HCT116 (cell line): ENCODE results near the gene CA11. TPM values are rescaled to one million over a fixed set of nuclear protein-coding genes. Genes with fewer than 3 reads are reported as not detected.

Experiments used
- ATAC-seq: fragments of 200-7000 bp; cut with Tn5 transposase; 2 replicates; pipeline ENCODE4 v1.9.1; 2020; ENCODE audit warnings: mild to moderate bottlenecking, moderate library complexity
- BruUV-seq: library from RNA; stranded (reverse); fragments of 400-500 nt; replicated peaks from 2 replicates; lab custom pipeline; 2021; lab: Mats Ljungman, UMichigan
- CTCF ChIA-PET: fragments of 300-600 bp; sonication (Branson Sonifier 250); formaldehyde crosslinking; loops from one replicate; lab custom pipeline; 2021; ENCODE audit warnings: antibody characterized with exemption; lab: Charles Lee
- POLR2A ChIA-PET: fragments of 300-600, 350-600 bp; sonication (Branson Sonifier 250); formaldehyde crosslinking; loops from one replicate; lab custom pipeline; 2021; ENCODE audit warnings: antibody characterized with exemption; lab: Charles Lee
- RAD21 ChIA-PET, 2 experiments: fragments of 300-600 bp; sonication (Branson Sonifier 250); formaldehyde crosslinking; loops; one replicate each; lab custom pipeline; 2023; ENCODE audit warnings: low total read pairs in 2 of 2; ENCODE audit not compliant: uncharacterized antibody in 2 of 2, unreplicated experiment in 2 of 2, low non-redundant PET in 1 of 2; lab: Charles Lee
- DNase-seq: peaks from one replicate; pipeline ENCODE4 v3.0.0-alpha.2; 2010; ENCODE audit warnings: low read depth, low spot score
- H2AFZ ChIP-seq: fragments of 200-600 bp; shearing (Covaris generic), sonication (generic); 2 replicates; pipeline ENCODE4 v1.6.1; 2017; ENCODE audit warnings: low read depth, mixed run types, mixed read lengths, antibody characterized with exemption, low read length; ENCODE audit not compliant: poor library complexity, severe bottlenecking
- H3K27ac ChIP-seq: 2 replicates; pipeline ENCODE4 v1.5.1; 2012; ENCODE audit warnings: low read depth, low read length
- H3K27me3 ChIP-seq: fragments of 200-600 bp; sonication (generic); 2 replicates; pipeline ENCODE4 v1.6.1; 2016; ENCODE audit warnings: mixed run types, low read length, mixed read lengths; ENCODE audit not compliant: insufficient read depth
- H3K36me3 ChIP-seq, 2 experiments: fragments of 200-500 bp in 1 of 2; fragments of 200-600 bp in 1 of 2; sonication (Bioruptor generic) in 1 of 2; sonication (generic) in 1 of 2; 2 replicates each; pipeline versions ENCODE4 v1.5.1 to v1.6.1; 2014 to 2016; ENCODE audit warnings: low read length in 2 of 2, inconsistent platforms in 1 of 2, mixed read lengths in 1 of 2, mixed run types in 1 of 2; ENCODE audit not compliant: insufficient read depth in 2 of 2, control insufficient read depth in 1 of 2
- H3K4me1 ChIP-seq, 2 experiments: fragments of 200-600 bp in 1 of 2; sonication (generic) in 1 of 2; 2 replicates each; pipeline versions ENCODE4 v1.5.1 to v1.6.1; 2012 to 2017; ENCODE audit warnings: low read length in 2 of 2, inconsistent platforms in 1 of 2, mild to moderate bottlenecking in 1 of 2, mixed read lengths in 1 of 2, mixed run types in 1 of 2, moderate library complexity in 1 of 2; ENCODE audit not compliant: insufficient read depth in 2 of 2, control insufficient read depth in 1 of 2
- H3K4me2 ChIP-seq: fragments of 200-600 bp; sonication (generic); 2 replicates; pipeline ENCODE4 v1.6.1; 2017; ENCODE audit warnings: mixed run types, low read length, mixed read lengths
- H3K4me3 ChIP-seq, 2 experiments: fragments of 200-600 bp in 1 of 2; sonication (generic) in 1 of 2; replicated peaks in 1 of 2; 2 replicates each; pipeline ENCODE4 v1.5.1; 2011 to 2016; ENCODE audit warnings: low read length in 2 of 2, control low read depth in 1 of 2, low read depth in 1 of 2, mild to moderate bottlenecking in 1 of 2, mixed read lengths in 1 of 2, mixed run types in 1 of 2
- H3K79me2 ChIP-seq: fragments of 200-600 bp; sonication (generic); 2 replicates; pipeline ENCODE4 v1.6.1; 2017; ENCODE audit warnings: mild to moderate bottlenecking, mixed run types, low read length, moderate library complexity, mixed read lengths; ENCODE audit not compliant: insufficient read depth
- H3K9ac ChIP-seq: fragments of 200-600 bp; sonication (generic); 2 replicates; pipeline ENCODE4 v1.6.1; 2016; ENCODE audit warnings: low read length, mixed read lengths
- H3K9me2 ChIP-seq: fragments of 200-600 bp; sonication (generic), shearing (Covaris generic); 2 replicates; pipeline ENCODE4 v1.6.1; 2017; ENCODE audit warnings: mixed run types, mild to moderate bottlenecking, moderate library complexity; ENCODE audit not compliant: insufficient read depth
- H3K9me3 ChIP-seq, 2 experiments: fragments of 200-500 bp in 1 of 2; fragments of 200-600 bp in 1 of 2; sonication (Bioruptor generic) in 1 of 2; sonication (generic) in 1 of 2; 2 replicates each; pipeline ENCODE4 v1.6.1; 2014 to 2017; ENCODE audit warnings: low read length in 2 of 2, mixed read lengths in 2 of 2, inconsistent platforms in 1 of 2, low read depth in 1 of 2, mild to moderate bottlenecking in 1 of 2, mixed run types in 1 of 2, moderate library complexity in 1 of 2; ENCODE audit not compliant: control insufficient read depth in 1 of 2, insufficient read depth in 1 of 2
- H4K20me1 ChIP-seq: fragments of 200-600 bp; sonication (generic), shearing (Covaris generic); 2 replicates; pipeline ENCODE4 v1.6.1; 2017; ENCODE audit warnings: mixed run types, mild to moderate bottlenecking, moderate library complexity; ENCODE audit not compliant: insufficient read depth
- ELF1 ChIP-seq: IDR thresholded peaks from 2 replicates; pipeline ENCODE4 v1.6.1; 2012; ENCODE audit warnings: low read depth, borderline replicate concordance
- EZH2 ChIP-seq: fragments of 200-600 bp; sonication (generic); IDR thresholded peaks from 2 replicates; pipeline ENCODE4 v1.6.1; 2017; ENCODE audit warnings: antibody characterized with exemption, mixed run types
- EZH2phosphoT487 ChIP-seq: fragments of 200-600 bp; IDR thresholded peaks from 2 replicates; pipeline ENCODE4 v1.6.1; 2018; ENCODE audit warnings: antibody characterized with exemption, borderline replicate concordance
- FOSL1 ChIP-seq: IDR thresholded peaks from 2 replicates; pipeline ENCODE4 v1.6.1; 2012; ENCODE audit warnings: low read depth
- JUND ChIP-seq: IDR thresholded peaks from 2 replicates; pipeline ENCODE4 v1.6.1; 2012
- POLR2A ChIP-seq: IDR thresholded peaks from 2 replicates; pipeline ENCODE4 v1.7.0; 2011; ENCODE audit warnings: borderline replicate concordance; ENCODE audit not compliant: insufficient read depth, insufficient read length; ENCODE audit errors: extremely low read depth
- RAD21 ChIP-seq: IDR thresholded peaks from 2 replicates; pipeline ENCODE4 v1.6.1; 2012; ENCODE audit warnings: low read depth, mild to moderate bottlenecking
- SIN3A ChIP-seq: IDR thresholded peaks from 2 replicates; pipeline ENCODE4 v1.6.1; 2012; ENCODE audit warnings: low read depth
- SRF ChIP-seq: IDR thresholded peaks from 2 replicates; pipeline ENCODE4 v1.6.1; 2012; ENCODE audit warnings: low read depth
- TCF7L2 ChIP-seq: IDR thresholded peaks from 2 replicates; pipeline ENCODE4 v1.7.0; 2011; ENCODE audit warnings: borderline replicate concordance, inconsistent platforms; ENCODE audit not compliant: insufficient read depth, insufficient read length; ENCODE audit errors: extremely low read depth
- YY1 ChIP-seq: IDR thresholded peaks from 2 replicates; pipeline ENCODE4 v1.6.1; 2011; ENCODE audit warnings: low read length, low read depth, moderate library complexity, mild to moderate bottlenecking; ENCODE audit not compliant: insufficient replicate concordance; ENCODE audit errors: extremely low read depth
- ZNF274 ChIP-seq: fragments of 200-500 bp; sonication (Bioruptor generic); IDR thresholded peaks from 2 replicates; pipeline ENCODE4 v1.6.1; 2014; ENCODE audit warnings: mild to moderate bottlenecking, low read depth, low read length, inconsistent platforms
- intact Hi-C: fragments of 100-400 bp; cut with micrococcal nuclease; formaldehyde crosslinking; loops from 2 replicates; pipeline ENCODE4 v1.10.0; 2022
- total RNA-seq: library from RNA; stranded (reverse); gene quantifications from one replicate; pipeline ENCODE4 v1.2.1, GENCODE V29; 2021; ENCODE audit not compliant: unreplicated experiment
- TF ChIP-seq, protein P1 (sequence below): IDR thresholded peaks from 2 replicates; pipeline ENCODE4 v1.6.1; 2012
- TF ChIP-seq, protein P2 (sequence below): IDR thresholded peaks from 2 replicates; pipeline ENCODE4 v1.6.1; 2011; ENCODE audit warnings: mild to moderate bottlenecking, low read length, moderate library complexity; ENCODE audit not compliant: insufficient replicate concordance; ENCODE audit errors: extremely low read depth
- TF ChIP-seq, protein P3 (sequence below): IDR thresholded peaks from 2 replicates; pipeline ENCODE4 v1.6.1; 2012; ENCODE audit warnings: low read depth
- TF ChIP-seq, protein P4 (sequence below): IDR thresholded peaks from 2 replicates; pipeline ENCODE4 v1.6.1; 2012

Gene CA11
- total RNA-seq, 1 experiment from 2014 or later, result 29.6 TPM

DNA sequence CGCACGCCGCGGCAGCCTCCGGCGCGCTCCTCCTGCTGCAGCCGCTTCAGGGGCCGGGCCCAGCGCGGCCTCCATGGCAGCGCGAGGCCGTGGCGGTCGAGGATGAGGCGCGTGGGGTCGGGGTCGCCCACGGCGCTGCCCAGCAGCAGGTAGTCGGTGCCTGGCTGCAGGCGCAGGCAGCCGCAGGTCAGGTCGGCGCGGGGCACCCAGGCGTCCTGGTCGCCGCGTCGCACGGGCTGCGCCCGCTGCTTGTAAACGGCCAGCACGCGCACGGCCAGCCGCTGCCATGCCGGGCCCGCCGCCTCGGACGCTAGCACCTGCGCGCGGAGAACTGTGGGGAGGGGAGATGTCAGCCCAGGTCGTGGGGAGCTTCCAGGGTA lies 15.7 kb upstream of the CA11 start:
- Histone ChIP-seq H3K4me1 (peaks cover 2 to 24% of the 10 kb centered on the region in 2 experiments; a peak in 3 of 4 replicates), H3K9me2 (no peaks in the 10 kb centered on the region), H3K27me3 (no peaks in the 10 kb centered on the region), H3K9me3 (no peaks in the 10 kb centered on the region), H4K20me1 (no peaks in the 10 kb centered on the region), H3K36me3 (no peaks in the 10 kb centered on the region), H2AFZ (no peak overlapping the region), H3K79me2 (no peaks in the 10 kb centered on the region), H3K4me2 (no peak overlapping the region), H3K27ac (peak overlapping the region; percentile 23; the same call in 1 of the 2 replicates), H3K9ac (no peak overlapping the region), H3K4me3 (no peak overlapping the region)
- DNase-seq, result no peak
- TF ChIP-seq YY1 (no peak), POLR2A (no peak), EZH2phosphoT487 (no peak), EZH2 (no peak), SRF (no peak), ELF1 (no peak), SIN3A (no peak), FOSL1 (no peak), JUND (no peak), ZNF274 (no peak), TCF7L2 (no peak), RAD21 (no peak)
- TF ChIP-seq, protein P1, sequence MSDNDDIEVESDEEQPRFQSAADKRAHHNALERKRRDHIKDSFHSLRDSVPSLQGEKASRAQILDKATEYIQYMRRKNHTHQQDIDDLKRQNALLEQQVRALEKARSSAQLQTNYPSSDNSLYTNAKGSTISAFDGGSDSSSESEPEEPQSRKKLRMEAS, result no peak
- TF ChIP-seq, protein P2, sequence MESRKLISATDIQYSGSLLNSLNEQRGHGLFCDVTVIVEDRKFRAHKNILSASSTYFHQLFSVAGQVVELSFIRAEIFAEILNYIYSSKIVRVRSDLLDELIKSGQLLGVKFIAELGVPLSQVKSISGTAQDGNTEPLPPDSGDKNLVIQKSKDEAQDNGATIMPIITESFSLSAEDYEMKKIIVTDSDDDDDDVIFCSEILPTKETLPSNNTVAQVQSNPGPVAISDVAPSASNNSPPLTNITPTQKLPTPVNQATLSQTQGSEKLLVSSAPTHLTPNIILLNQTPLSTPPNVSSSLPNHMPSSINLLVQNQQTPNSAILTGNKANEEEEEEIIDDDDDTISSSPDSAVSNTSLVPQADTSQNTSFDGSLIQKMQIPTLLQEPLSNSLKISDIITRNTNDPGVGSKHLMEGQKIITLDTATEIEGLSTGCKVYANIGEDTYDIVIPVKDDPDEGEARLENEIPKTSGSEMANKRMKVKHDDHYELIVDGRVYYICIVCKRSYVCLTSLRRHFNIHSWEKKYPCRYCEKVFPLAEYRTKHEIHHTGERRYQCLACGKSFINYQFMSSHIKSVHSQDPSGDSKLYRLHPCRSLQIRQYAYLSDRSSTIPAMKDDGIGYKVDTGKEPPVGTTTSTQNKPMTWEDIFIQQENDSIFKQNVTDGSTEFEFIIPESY, result no peak
- TF ChIP-seq, protein P3, sequence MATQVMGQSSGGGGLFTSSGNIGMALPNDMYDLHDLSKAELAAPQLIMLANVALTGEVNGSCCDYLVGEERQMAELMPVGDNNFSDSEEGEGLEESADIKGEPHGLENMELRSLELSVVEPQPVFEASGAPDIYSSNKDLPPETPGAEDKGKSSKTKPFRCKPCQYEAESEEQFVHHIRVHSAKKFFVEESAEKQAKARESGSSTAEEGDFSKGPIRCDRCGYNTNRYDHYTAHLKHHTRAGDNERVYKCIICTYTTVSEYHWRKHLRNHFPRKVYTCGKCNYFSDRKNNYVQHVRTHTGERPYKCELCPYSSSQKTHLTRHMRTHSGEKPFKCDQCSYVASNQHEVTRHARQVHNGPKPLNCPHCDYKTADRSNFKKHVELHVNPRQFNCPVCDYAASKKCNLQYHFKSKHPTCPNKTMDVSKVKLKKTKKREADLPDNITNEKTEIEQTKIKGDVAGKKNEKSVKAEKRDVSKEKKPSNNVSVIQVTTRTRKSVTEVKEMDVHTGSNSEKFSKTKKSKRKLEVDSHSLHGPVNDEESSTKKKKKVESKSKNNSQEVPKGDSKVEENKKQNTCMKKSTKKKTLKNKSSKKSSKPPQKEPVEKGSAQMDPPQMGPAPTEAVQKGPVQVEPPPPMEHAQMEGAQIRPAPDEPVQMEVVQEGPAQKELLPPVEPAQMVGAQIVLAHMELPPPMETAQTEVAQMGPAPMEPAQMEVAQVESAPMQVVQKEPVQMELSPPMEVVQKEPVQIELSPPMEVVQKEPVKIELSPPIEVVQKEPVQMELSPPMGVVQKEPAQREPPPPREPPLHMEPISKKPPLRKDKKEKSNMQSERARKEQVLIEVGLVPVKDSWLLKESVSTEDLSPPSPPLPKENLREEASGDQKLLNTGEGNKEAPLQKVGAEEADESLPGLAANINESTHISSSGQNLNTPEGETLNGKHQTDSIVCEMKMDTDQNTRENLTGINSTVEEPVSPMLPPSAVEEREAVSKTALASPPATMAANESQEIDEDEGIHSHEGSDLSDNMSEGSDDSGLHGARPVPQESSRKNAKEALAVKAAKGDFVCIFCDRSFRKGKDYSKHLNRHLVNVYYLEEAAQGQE, result no peak
- TF ChIP-seq, protein P4, sequence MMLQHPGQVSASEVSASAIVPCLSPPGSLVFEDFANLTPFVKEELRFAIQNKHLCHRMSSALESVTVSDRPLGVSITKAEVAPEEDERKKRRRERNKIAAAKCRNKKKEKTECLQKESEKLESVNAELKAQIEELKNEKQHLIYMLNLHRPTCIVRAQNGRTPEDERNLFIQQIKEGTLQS, result no peak
- BruUV-seq, result no TSS peak
- ChIA-PET RAD21 (no interaction called here), POLR2A (no interaction called here), CTCF (no interaction called here)
- ATAC-seq, result no peak
- intact Hi-C loops, result no loop called here
